HT-29 (cell line): Measurements from ENCODE around the gene SPINT4. TPM values are rescaled to one million over a fixed set of nuclear protein-coding genes. Genes with fewer than 3 reads are reported as not detected.

Experiments
- DNase-seq: peaks from one replicate; pipeline ENCODE4 v3.0.0-alpha.2; 2015; ENCODE audit warnings: low spot score
- small RNA-seq: library from RNA; depleted of rRNA; stranded (forward); fragments of <200 nt; gene quantifications from one replicate; pipeline ENCODE3, GENCODE V24; 2014
- total RNA-seq: library from RNA; depleted of rRNA; stranded (reverse); fragments of >200 nt; shearing (Covaris generic); gene quantifications from 2 replicates; pipeline ENCODE4 v1.2.3, GENCODE V29; 2014; rRNA removed

SPINT4 gene
- total RNA-seq, 1 experiment from 2014 or later = not detected

DNA sequence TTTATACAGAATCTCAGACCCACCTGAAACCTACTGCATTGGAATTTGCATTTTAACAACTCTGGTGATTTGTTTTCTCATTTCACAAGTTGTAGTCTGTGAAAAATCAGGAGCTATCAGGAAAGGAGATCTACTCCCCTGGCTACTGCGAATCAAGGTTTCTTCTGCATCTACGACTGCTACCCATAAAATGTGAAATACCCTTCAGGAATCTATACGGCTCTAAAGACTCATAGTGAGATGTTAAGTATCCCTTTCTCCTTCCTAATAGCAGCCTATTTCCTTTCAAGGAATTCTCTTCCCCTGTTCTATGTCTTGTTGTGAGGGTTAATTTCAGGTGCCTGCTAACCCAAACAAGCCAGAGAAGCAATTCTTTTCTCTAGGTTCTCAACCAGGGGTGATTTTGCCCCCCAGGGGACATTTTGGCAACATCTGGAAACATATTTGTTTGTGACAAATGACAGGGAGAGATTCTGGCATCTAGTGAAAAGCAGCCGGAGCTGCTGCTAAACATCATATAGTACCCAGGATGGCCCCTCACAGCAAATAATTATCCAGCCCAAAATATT lies 43.2 kb downstream of the SPINT4 start:
- DNase-seq = no peak

DNA sequence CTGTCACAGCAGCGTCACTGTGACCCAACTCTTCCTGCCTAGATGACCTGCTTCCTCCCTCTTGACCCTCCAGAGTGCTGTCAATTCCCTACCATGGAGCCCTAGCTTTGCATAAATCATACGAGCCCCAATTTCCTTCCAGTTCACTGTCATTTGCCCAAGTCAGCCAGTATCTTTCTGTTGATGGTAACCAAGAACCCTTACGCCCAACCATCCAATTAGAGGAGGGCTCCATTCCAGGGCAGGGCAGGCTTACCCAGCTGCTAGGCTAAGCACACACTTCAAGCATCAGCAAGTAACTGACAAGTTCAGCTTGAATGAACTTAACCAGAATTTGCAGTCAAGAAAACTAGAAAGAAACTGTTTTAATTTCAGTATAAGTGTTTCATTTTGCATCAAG lies 43.8 kb downstream of the SPINT4 start:
- DNase-seq = no peak

DNA sequence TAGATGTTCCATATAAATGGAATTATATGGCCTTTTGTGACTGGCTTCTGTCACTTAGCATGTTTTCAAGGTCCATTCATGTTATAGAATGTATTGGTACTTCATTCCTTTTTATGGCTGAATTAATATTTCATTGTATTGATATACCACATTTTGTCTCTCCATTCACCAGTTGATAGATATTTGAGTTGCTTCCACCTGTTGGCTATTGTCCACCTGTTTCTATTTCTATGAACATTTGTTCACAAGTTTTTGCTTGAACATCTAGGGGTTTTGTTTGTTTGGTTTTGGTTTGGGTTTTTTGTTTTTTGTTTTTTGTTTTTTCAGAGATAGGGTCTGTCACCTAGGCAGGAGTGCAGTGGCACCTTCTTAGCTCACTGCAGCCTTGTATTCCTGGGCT lies 46.3 kb downstream of the SPINT4 start:
- no peak for DNase-seq

DNA sequence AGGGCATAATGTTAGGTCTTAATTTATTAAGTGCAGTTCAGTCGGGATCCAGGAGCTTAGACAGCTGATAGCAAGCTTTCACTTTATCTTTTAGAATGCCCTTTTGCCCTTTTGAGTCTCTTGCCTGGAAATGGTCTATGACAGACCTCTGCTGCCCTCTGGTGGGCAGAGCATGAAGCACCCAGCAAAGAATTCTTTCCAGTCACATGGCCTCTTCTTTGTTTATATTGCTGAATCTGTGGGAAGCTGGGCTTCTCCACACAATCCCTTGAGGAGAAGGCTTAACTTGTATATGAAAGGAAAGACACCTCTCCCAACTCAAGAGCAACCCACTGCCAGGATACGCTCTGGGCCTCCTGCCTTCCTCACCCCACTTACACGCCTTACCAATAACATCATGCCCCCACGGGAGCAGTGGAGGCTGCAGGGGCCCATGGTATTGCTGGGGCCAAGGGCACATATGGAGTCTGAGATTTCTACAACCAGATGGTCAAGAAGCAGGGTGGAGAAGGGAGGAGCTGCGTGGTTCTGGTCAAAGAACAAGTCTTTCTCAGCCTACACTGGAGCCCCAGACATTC lies 49.1 kb downstream of the SPINT4 start:
- DNase-seq = peak; percentile 99

DNA sequence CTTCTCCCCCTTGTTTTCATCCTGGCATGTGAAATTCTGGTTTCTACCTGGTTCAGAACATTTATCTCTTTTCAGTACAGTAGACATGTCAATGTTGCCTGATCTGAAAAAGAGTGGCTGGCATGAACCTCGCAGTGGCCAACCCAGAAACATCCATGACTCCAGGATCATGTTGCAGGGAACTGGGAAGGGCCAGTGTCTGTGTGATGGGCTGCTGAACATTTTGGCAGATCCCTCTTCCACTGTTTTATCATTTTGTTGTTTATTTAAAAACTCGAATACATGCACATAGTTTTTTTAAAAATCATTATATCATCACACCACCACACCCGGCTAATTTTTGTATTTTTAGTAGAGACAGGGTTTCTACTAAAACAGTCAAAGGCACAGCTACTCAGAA lies 50.5 kb downstream of the SPINT4 start:
- no peak for DNase-seq

DNA sequence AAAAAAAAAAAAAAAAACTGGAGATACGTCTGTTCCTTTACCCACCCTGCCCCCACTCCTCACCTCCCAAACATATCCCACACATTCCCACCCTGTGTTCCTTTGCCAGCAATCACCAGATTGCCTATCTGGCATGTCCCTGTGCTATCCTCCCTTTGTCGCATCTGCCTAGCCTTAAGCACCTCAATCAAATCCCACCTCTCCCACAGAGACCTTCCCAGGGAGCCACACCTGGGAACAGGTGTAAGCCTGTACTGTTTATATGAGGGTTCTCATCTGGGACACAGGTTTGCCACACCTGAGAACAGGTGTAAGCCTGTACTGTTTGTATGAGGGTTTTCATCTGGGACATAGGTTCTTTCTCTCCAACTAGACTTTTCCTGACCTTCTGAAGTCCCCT lies 52.8 kb downstream of the SPINT4 start:
- DNase-seq = no peak

DNA sequence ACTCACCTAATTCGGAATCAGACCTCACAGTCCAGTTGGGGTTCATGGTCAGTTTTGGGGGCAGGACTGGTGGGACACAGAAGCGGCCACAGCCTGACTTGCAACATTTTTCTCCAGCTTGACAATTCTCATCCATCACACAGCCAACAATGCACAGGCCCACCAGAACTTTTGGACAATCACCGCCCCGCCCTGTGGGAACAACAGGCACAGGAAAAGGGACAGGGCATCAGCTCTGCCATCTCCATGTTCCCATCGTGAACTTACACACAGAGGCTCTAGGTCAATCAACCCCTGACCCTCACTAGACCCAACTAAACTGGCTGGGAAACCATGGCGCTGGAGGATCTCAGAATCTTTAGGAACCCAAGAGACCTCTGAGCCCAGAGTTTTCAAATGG lies 53.3 kb downstream of the SPINT4 start:
- no peak for DNase-seq

Small RNA genes within 50 kb of the gene (small RNA-seq; reads per million reads assigned to genes)
- gene MIR3617 = not detected
- not detected for gene SPINT5P

Other genes with a start within 250 kb of the SPINT4 start
- not detected in 2 replicates for gene SPINT3, start 206.7 kb upstream of the SPINT4 start, total RNA-seq
- gene WFDC6, start 182.9 kb upstream of the SPINT4 start, total RNA-seq = not detected in 2 replicates
- gene EPPIN, start 174.9 kb upstream of the SPINT4 start, total RNA-seq = not detected in 2 replicates
- gene WFDC8, start 143.1 kb upstream of the SPINT4 start, total RNA-seq = not detected in 2 replicates
- not detected in 2 replicates for gene WFDC10A, start 92.6 kb upstream of the SPINT4 start, total RNA-seq
- gene WFDC9, start 91.1 kb upstream of the SPINT4 start, total RNA-seq = not detected in 2 replicates
- not detected in 2 replicates for gene WFDC11, start 52.1 kb upstream of the SPINT4 start, total RNA-seq
- gene WFDC13, start 20.3 kb upstream of the SPINT4 start, total RNA-seq = not detected in 2 replicates
- not detected in 2 replicates for gene WFDC10B, start 17.3 kb upstream of the SPINT4 start, total RNA-seq
- not detected in 2 replicates for gene WFDC3, start 69.5 kb downstream of the SPINT4 start, total RNA-seq
- 26.2 and 33.2 TPM in 2 replicates for gene DNTTIP1, start 69.6 kb downstream of the SPINT4 start, total RNA-seq
- 284 and 289 TPM in 2 replicates for gene UBE2C, start 90.3 kb downstream of the SPINT4 start, total RNA-seq
- 0.15 and 0.18 TPM in 2 replicates for gene TNNC2, start 105.0 kb downstream of the SPINT4 start, total RNA-seq
- gene SNX21, start 111.5 kb downstream of the SPINT4 start, total RNA-seq = 30.8 and 31.2 TPM in 2 replicates
- gene ACOT8, start 135.0 kb downstream of the SPINT4 start, total RNA-seq = 93.1 and 95.4 TPM in 2 replicates
- gene ZSWIM3, start 135.3 kb downstream of the SPINT4 start, total RNA-seq = 2.3 and 2.9 TPM in 2 replicates
- gene ZSWIM1, start 158.9 kb downstream of the SPINT4 start, total RNA-seq = 16.1 and 20.2 TPM in 2 replicates
- gene SPATA25, start 165.3 kb downstream of the SPINT4 start, total RNA-seq = 7.1 and 10.4 TPM in 2 replicates
- gene NEURL2, start 168.9 kb downstream of the SPINT4 start, total RNA-seq = 8.9 and 11.4 TPM in 2 replicates
- 151 and 162 TPM in 2 replicates for gene CTSA, start 169.0 kb downstream of the SPINT4 start, total RNA-seq
- 1.0 and 2.1 TPM in 2 replicates for gene PLTP, start 189.8 kb downstream of the SPINT4 start, total RNA-seq
- 25.5 and 31.7 TPM in 2 replicates for gene PCIF1, start 212.3 kb downstream of the SPINT4 start, total RNA-seq
- gene ZNF335, start 249.9 kb downstream of the SPINT4 start, total RNA-seq = 39.2 and 44.8 TPM in 2 replicates